HG03159 (cell line): ENCODE data around the gene DOCK4.
A peak's percentile ranks its signal among the peaks of the same experiment; 100 is the strongest.

Experiments used
- ATAC-seq: cut with Tn5 transposase; IDR thresholded peaks from one replicate; pipeline ENCODE4 v1.9.1; 2021; ENCODE audit warnings: mild to moderate bottlenecking, moderate library complexity; ENCODE audit not compliant: unreplicated experiment

DOCK4 gene

DNA sequence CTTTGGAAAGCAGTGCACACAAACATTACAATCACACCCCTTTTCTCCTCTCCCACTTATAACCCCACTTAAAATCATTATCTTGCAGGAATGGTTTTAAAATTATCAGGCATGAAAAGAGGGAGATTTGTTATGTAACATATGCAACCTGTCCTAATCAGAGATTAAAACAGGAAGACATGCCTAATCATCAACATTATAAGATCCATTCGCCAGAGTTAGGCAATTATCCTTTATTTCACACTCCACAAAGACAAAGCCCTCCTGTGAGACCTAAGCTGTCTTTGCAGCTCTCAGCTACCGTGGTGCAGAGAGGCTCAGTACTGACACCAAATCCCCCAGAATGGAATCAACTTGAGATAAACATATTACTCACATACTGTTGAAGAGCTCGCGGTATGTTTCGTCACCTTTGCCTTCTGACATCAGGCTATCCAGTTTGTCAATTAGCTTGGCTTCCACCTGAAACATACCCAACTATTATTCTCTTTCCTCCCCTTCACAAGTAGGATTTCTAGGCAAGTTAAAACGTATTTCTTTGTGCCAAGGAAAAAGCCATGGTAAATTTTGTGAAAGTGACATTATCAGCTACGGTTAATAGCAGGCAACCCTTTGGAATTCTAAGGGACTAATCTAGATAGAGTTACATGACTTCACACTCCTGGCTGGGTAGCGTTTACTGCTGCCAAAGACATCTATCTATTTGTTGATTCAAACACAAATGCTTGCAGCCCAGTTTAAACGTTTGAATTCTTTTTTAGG lies 417.7 kb downstream of the DOCK4 start:
- no peak for ATAC-seq

DNA sequence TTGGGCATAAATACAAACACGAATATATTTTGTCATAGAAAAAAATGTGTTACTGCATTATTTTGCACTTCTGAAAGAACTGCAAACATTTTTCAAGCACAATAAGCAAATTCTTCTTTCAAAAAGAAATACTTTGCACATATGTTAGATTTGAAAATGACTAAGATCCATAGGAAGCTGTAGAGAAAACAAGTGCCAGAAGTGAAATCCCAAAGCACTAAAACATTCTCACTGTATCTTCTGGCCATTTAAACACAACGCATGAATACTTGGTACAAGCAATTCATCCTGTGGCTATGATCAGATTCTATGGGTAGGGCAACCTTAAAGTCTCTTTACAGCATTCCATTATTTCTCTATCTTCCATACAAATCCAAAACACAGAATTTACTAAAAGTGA lies 418.5 kb downstream of the DOCK4 start:
- no peak for ATAC-seq

DNA sequence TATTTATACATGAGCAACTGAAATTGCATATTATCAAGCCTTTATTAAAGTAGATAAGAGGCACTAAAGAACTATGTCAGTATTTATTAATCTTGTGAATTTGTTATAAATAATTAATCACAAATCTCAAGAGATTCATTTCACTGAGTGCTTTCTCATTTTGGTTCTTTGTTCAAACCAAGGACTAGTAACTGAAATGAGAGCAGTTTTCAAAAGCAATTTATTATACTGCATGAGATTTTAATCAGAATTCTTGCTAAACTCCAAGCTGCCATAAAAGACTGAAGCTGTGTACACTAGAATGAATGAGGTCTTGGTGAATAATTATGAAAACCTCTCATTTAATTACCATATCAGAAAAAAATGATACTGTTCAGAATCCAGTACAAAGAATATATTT lies 419.1 kb downstream of the DOCK4 start:
- no peak for ATAC-seq

DNA sequence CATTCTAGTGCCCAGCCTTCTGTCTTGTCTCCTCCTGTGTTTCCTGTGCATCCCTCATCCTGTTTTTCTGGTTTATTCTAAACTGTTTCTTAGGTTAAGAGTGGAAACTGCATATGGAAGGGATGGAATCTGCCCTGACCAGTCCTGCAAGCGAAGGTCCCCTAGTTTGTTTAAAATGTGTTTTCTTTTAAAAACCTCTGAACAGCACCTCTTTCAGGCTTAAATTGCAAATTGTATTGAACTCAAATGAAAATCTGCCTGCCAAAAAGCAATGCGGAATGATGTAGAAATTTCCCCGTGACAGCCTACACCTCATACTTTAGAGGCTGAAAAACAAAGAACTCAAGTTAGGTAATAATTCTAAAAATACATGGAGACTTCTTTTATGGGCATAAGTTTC lies 421.1 kb downstream of the DOCK4 start:
- no peak for ATAC-seq

DNA sequence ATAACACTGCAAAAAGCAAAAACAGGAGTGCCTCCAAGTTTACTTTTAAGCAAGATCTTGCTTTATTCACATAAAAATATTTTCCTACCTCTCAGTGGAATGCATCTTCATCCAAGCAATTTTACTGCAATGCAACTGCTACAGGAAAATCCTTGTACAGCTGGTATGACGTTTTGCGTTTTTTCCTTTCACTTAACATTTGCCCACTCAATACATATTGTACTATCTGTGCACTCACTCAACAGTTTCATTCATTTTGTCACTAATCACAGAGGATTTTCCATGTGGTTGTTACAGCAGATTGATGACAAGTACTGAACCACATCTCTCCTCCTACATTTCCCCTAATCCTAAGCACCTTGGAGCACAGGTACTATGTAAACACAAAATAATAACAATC lies 421.9 kb downstream of the DOCK4 start:
- no peak for ATAC-seq

DNA sequence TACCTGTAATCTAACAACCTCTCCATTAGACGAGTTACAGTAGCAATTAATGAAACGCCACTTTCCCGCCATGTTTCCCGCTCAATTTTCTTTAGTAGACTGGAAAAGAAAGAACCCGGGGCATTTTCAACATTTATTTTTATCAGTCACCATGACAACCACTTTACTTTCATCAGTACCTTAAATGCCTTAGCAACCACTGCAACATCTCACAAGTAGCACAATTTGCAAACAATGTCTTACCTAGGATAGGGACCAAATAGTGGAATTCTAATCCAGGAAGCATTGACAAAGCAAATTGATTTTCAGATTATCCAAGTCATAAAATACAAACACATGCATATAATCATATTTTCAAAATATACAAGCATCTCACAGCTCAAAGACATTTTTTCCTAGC lies 422.3 kb downstream of the DOCK4 start:
- no peak for ATAC-seq

DNA sequence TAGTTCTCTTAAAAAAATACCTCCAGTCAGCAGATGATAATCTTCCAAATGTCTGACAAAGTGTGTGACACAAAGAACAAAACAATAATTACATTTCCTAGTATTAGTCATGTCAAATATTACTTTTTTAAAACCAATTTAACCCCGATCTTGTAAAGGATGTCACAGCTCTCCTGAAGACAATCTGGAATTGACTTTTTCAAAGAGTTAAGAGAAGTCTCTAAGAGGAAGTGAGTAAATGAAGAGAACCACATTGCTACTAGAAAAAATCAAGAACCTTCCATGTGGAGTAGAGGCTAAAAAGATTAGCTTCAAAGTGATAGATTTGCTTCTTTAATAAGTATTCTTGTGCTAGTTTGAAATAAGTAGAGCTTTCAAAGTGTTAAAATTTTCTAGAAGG lies 425.7 kb downstream of the DOCK4 start:
- ATAC-seq, result no peak

DNA sequence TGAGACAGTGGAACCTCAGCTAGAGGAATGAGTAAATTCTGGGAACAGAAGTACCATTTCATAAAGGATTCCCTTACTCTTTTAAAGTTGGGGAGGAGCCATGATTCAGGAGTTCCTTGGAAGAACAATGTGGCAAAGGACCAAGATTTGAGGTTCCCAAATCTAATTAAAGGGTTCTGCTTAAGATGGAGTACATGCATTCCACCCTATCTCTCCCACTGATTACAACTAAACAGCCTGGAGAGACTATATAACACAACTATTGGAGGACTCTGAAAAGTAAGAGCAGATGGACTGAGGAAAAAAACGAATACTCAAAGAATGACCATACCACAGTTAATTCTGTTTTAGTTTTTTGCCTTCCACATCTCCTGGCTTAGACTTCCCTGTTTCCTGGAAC lies 431.0 kb downstream of the DOCK4 start:
- no peak for ATAC-seq

DNA sequence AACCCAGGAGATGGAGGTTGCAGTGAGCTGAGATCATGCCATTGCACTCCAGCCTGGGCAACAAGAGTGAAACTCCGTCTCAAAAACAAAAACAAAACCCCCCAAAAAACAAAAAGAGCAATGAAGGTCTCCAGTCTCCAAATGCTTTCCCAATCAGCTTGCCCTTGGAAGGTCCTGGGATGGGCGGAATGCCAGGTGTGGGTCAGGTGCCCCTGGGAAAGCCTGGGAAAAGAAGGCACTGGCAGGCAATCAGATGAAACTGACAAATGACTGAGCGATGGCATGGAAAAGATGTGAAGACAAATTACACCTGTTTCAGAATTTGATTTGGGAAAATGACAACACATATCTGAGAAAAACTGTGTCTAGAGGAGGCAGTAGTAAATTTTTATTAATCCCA lies 433.5 kb downstream of the DOCK4 start:
- ATAC-seq, result no peak

DNA sequence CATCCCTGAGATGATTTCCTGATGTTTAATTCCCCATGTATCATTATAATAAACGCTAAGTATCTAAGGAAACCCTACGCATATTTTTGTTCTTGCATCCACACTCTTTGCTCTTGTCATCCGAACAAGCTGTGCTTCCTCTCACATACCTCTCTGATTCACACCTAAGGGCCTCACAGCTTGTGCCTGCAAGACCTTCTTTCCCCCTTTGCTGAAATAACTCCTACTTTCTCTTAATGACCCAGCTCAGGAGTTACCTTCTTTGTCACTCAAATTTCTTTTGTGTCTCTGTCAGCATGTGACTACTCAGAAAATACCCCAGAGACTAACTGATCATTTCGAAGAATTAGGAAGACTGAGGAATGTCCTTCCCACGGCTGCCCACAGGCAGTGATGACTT lies 434.6 kb downstream of the DOCK4 start:
- ATAC-seq, result no peak

DNA sequence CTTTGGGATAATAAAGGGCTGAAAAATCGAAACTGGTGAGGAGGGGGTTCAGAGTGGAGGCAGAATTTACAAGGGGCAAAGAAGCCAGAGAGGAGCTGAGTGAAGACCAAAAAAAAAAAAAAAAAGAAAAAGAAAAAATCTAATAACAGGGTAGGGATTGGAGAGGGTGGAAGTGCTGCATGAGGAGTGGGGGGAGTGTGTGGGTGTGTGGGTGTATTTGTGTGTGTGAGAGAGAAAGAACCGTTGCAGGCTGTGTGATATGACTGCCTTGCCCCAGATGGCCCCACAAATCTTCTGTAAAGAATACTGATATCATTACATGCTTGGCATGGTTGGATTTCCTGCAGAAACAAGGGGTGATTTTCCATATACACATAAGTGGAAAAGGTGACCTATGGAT lies 436.1 kb downstream of the DOCK4 start:
- no peak for ATAC-seq

DNA sequence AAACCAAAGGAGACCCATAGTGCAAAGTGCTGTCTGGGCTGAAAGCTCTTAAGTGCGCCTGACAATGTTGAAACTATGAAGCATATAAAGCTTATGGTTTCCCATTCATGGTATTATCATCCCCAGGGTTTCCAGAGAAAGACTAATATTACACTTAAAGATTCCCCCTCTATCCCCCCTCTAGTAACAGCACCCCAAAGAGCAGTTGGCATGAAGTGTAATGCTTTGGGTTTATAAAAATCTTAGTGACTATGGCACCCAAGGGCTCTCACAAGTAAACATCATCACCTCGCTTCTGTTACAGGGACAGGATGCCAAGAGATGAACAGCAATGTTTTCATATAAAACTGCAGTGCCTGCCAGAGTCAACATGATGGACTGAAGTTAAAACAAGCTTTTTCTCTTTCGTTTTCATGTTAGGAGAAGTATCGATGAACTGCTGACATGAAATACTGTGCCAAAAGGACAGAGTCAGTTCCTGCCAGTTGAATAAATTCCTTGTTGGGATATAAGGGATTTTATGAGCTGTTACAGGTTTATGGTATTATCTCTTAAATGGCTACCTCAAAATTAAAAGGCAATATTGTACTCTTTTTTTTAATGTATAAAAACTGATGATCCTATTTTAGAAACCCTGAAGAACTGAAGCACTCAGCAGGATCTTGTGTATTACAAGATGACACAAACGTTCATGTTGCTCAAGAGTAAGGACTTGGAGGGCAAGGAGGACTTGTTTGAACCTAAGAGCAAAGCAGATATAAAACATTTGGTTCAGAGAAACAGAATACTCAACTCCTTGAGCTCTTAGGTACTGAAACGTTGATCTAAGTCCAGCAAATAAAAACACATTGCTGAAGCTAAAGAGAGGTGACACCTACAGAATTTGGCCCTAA lies 440.2 kb downstream of the DOCK4 start:
- ATAC-seq, result no peak

DNA sequence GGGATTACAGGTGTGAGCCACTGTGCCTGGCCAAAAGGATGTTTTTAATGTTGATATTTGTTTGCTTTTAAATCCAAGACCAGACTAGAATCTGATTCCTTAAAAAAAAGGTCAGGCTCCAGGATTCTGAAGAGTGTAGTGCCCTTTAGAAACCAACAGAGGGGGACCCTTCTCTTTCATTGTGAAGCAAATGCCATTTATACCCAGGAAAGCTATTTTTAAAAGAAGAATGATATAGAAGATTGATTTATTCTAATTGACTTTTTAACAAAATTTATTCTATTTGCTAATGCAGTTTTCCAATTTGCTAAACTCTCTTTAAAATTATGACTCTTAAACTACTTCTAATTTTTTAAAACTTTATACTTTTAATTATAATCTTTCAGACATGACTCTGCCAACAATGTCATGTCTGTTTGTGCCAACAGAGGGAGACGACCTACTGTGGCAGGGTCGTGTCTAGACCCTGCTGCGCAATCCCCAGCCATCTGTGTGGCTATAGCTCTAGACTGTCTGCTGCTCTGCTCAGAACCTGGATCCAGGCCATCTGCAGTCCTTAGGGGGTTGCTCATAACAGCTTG lies 442.9 kb downstream of the DOCK4 start:
- ATAC-seq, result peak; percentile 45

DNA sequence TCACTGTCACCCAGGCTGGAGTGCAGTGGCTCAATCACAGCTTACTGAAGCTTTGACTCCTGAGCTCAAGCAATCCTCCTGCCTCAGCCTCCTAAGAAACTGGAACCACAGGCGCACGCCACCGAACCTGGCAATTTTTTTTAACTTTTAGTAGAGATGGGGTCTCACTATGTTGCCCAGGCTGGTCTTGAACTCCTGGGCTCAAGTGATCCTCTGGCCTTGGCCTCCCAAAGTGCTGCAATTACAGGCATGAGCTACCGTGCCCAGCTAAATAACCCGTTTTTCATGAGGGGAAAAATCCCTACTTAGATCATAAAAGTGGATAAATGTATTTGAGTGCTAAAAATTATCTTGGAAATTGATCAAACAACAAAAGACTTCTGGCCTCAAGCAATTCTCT lies 443.4 kb downstream of the DOCK4 start:
- ATAC-seq, result no peak

DNA sequence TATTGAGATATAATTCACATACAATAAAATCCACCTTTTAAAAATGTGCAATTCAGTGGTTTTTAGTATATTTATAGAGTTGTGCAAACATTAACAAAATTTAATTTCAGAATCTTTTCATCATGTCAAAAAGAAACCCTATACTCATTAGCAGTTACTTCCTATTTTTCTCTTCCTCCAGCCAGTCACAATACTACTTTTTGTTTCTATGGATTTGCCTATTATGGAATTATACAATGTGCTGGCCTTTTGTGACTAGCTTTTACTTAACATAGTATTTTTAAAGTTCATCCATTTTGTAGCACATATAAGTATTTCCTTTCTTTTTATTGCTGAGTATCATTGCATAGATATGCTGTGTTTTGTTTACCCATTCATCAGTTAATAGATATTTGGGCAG lies 444.0 kb downstream of the DOCK4 start:
- ATAC-seq, result no peak

DNA sequence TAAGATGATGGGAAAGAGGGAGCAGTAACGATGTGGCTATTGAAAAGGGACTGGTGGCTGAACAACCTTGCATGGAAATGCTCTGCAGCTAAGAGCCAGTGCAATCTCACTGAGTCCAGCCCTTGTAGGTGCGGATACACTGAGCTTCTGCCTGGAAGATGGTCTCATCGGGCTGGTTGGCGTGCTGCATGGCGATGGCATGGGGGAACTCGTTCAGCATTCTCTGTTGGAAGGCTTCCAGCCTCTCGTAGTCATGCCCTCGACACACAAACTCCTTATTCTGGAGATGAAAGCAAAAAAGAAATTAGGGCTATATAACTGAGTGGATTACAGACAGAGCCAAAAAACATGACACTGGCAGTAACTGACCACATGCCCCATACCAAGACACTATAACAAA lies 446.2 kb downstream of the DOCK4 start:
- no peak for ATAC-seq

DNA sequence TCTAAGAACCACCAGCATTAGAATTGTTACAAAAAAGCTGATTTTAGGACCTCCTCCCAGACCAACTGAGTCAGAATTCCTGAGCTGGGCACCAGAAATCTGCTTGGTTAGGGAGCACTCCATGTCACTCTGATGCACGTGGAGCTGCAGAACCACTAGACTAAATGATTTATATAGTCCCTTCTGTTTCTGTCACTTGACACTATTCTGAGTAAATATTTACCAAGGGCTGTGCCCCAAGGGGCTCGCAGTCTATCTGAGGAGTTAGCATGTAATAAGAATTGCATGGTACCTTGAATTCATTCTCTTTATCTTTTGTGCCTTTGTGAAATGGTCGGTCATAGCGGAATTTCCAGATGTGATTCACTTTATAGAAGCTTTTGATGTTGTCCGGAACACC lies 447.9 kb downstream of the DOCK4 start:
- ATAC-seq, result no peak

DNA sequence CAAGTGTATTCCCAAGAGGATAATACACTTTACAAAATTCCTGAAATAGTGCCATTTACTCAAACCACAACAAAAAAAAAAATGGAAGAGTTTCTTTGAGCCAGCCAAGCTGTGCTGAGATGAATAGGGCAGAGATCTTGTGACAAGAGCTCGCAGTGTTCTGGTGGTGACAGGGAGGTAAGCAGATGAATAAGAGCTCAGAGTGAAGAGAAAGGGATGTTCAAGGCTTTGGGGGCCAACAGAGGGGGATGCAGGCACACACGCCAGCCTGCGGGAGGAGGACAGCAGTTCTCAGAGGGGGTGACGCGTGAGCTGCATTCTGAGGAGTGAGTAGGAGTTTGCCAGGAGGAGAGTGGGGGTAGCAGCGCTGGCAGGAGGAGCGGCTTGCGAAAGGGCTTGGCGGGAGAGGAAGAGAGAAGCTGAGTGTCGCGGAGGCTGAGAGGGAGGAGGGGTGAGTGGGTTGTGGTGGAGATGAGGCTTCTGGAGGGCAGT lies 449.5 kb downstream of the DOCK4 start:
- no peak for ATAC-seq

DNA sequence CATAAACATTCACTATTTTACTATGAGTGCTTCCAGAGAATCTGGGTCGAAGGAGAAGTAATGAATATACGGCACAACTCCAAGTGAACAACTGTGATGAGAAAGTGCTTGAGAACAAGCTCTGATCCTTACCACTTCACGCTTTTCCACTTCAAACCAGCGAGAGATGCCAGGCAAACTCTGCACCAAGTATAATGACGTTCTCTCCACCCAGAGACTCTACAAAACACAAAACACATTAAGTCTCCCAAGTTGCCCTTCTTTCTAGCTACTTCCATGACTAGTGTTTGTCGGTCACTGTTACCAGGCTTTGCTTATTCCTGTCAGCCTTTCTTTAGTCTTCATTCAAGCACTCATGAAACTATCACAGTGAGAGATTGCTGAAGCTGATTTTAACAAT lies 450.8 kb downstream of the DOCK4 start:
- ATAC-seq, result no peak

DNA sequence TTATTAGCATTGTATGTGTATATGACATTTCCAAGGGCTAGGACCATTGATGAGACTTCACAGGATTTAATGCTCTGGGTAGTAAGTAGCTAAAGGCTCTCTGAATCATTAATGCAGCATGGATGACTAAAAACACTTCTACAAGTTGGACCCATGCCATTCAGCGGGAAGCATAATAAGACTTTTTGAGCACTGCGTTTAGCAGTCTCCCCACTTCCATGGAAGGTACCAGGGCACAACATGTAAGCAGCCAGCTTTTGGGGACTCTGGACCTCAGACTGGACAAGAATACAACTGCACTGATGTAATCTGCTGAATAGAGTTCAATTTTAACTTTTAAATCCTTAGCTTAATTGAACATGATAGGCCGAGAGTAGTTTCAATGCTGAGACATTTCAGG lies 452.2 kb downstream of the DOCK4 start:
- no peak for ATAC-seq

DNA sequence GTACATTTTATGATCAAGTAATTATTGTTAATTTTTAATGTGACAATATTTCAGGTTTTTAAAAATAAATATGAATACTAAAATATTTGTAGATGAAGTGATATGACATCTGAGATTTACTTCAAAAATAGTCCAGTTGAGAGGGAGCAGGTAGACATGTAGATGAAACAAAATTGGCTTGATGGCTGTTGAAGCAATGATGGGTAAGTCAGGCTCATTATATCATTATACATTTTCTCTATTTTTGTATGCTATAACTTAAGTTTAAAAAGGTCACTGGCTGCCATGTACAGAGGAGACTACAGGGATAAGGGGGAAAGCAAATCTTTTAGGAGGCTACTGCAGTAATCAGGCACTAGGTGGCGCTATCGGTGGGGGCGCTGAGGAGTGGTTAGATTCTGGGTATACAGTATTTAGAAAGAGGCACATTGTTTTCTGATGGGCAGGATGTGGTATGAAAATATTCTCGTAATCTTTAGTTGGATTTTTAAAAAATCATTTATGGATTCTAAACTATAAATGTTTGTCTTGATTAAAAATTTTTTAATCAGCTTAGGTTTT lies 454.1 kb downstream of the DOCK4 start:
- ATAC-seq, result peak; percentile 95
